NT2/D1 (cell line): ENCODE results near the gene IGF2R.
A peak's percentile ranks its signal among the peaks of the same experiment; 100 is the strongest.
"Not testable (repeated sequence)": the region's sequence is repeated elsewhere in the genome, so short reads cannot be mapped to it uniquely, and the experiment has no call there.

ENCODE experiments used
- DNase-seq: peaks from one replicate; pipeline ENCODE4 v3.0.0-alpha.2; 2011; ENCODE audit warnings: low read depth, low spot score
- H3K27me3 ChIP-seq: 2 replicates; pipeline ENCODE4 v1.6.0; 2011; ENCODE audit warnings: mild to moderate bottlenecking; ENCODE audit not compliant: insufficient read length, insufficient read depth
- H3K36me3 ChIP-seq: 2 replicates; pipeline ENCODE4 v1.6.1; 2011; ENCODE audit warnings: mild to moderate bottlenecking, low read length, mixed read lengths; ENCODE audit not compliant: insufficient read depth, insufficient read length
- H3K4me1 ChIP-seq: 2 replicates; pipeline ENCODE4 v1.5.1; 2011; ENCODE audit not compliant: insufficient read depth, insufficient read length
- H3K4me3 ChIP-seq: 2 replicates; pipeline ENCODE4 v1.5.1; 2011; ENCODE audit warnings: low read depth; ENCODE audit not compliant: insufficient read length
- H3K9ac ChIP-seq: 2 replicates; pipeline ENCODE4 v1.6.0; 2011; ENCODE audit warnings: low read depth; ENCODE audit not compliant: insufficient read length
- H3K9me3 ChIP-seq: 2 replicates; pipeline ENCODE4 v1.5.1; 2011; ENCODE audit warnings: mild to moderate bottlenecking, low read length; ENCODE audit not compliant: insufficient read depth
- SUZ12 ChIP-seq: IDR thresholded peaks from 2 replicates; pipeline ENCODE4 v1.6.1; 2011; ENCODE audit not compliant: insufficient read length, insufficient read depth; ENCODE audit errors: extremely low read depth
- YY1 ChIP-seq: IDR thresholded peaks from 2 replicates; pipeline ENCODE4 v1.6.1; 2011; ENCODE audit not compliant: insufficient read length, insufficient read depth
- ZNF274 ChIP-seq: IDR thresholded peaks from 2 replicates; pipeline ENCODE4 v1.6.1; 2011; ENCODE audit warnings: mild to moderate bottlenecking, low read depth, low read length

Gene IGF2R

GRCh38 chr6:159964046-159964445 lies 4.8 kb upstream of the IGF2R start:
- H3K36me3 ChIP-seq, result no peaks in the 10 kb centered on the region
- H3K9ac ChIP-seq, result no peak overlapping the region
- TF ChIP-seq SUZ12 (no peak), YY1 (no peak)
- H3K4me3 ChIP-seq, result no peak overlapping the region
- no peaks in the 10 kb centered on the region for H3K4me1 ChIP-seq
- DNase-seq, result no peak
- H3K27me3 ChIP-seq, result peaks cover 6% of the 10 kb centered on the region
- H3K9me3 ChIP-seq, result no peaks in the 10 kb centered on the region

GRCh38 chr6:159966339-159966738 lies 2.5 kb upstream of the IGF2R start:
- no peak for TF ChIP-seq SUZ12
- Histone ChIP-seq H3K27me3 (peaks cover 6% of the 10 kb centered on the region), H3K9me3 (no peaks in the 10 kb centered on the region), H3K4me1 (no peaks in the 10 kb centered on the region), H3K4me3 (no peak overlapping the region), H3K9ac (no peak overlapping the region), H3K36me3 (no peaks in the 10 kb centered on the region)
- no peak for DNase-seq

GRCh38 chr6:159966981-159967380 lies 1.9 kb upstream of the IGF2R start:
- H3K36me3 ChIP-seq, result no peaks in the 10 kb centered on the region
- peaks cover 6% of the 10 kb centered on the region for H3K27me3 ChIP-seq
- no peak overlapping the region for H3K4me3 ChIP-seq
- no peak overlapping the region for H3K9ac ChIP-seq
- TF ChIP-seq SUZ12, result no peak
- no peak for TF ChIP-seq YY1
- no peak for TF ChIP-seq ZNF274
- no peak for DNase-seq
- no peaks in the 10 kb centered on the region for H3K9me3 ChIP-seq
- no peaks in the 10 kb centered on the region for H3K4me1 ChIP-seq

GRCh38 chr6:159967621-159968020 lies 1.3 kb upstream of the IGF2R start:
- not testable (repeated sequence) for H3K9ac ChIP-seq, H3K36me3 ChIP-seq, H3K9me3 ChIP-seq, DNase-seq, H3K4me3 ChIP-seq, H3K27me3 ChIP-seq, H3K4me1 ChIP-seq

GRCh38 chr6:159969204-159969912 lies 476 bp downstream of the IGF2R start:
- no peaks in the 10 kb centered on the region for H3K9me3 ChIP-seq
- H3K36me3 ChIP-seq, result no peaks in the 10 kb centered on the region
- peak overlapping the region; percentile 69 for H3K4me3 ChIP-seq
- no peaks in the 10 kb centered on the region for H3K4me1 ChIP-seq
- DNase-seq, result no peak
- H3K27me3 ChIP-seq, result no peaks in the 10 kb centered on the region
- peak overlapping the region; percentile 93 for H3K9ac ChIP-seq
- TF ChIP-seq ZNF274, result no peak
- no peak for TF ChIP-seq YY1

- Histone ChIP-seq H3K4me3 (peak overlapping the region; percentile 69), H3K4me1 (no peaks in the 10 kb centered on the region), H3K9ac (peak overlapping the region; percentile 42), H3K9me3 (no peaks in the 10 kb centered on the region), H3K27me3 (no peaks in the 10 kb centered on the region), H3K36me3 (no peaks in the 10 kb centered on the region)
- DNase-seq, result no peak
- TF ChIP-seq ZNF274 (no peak), YY1 (no peak), SUZ12 (no peak)
Measured at GRCh38 chr6:159969921-159970320, 1.0 kb downstream of the IGF2R start.

- H3K4me3 ChIP-seq, result no peak overlapping the region
- no peak overlapping the region for H3K9ac ChIP-seq
- H3K9me3 ChIP-seq, result no peaks in the 10 kb centered on the region
Measured at GRCh38 chr6:159970659-159971063, 1.8 kb downstream of the IGF2R start.

More at GRCh38 chr6:159970659-159971063, 1.8 kb downstream of the IGF2R start:
- Histone ChIP-seq H3K36me3 (no peaks in the 10 kb centered on the region), H3K27me3 (no peaks in the 10 kb centered on the region), H3K4me1 (no peaks in the 10 kb centered on the region)
- TF ChIP-seq SUZ12 (no peak), YY1 (no peak), ZNF274 (no peak)
- DNase-seq, result no peak
